Fibroblast of gingiva (primary cell): ENCODE measurements around the gene RUNX2.
A peak's percentile ranks its signal among the peaks of the same experiment; 100 is the strongest.

Experiments used
- DNase-seq: peaks from one replicate; pipeline ENCODE4 v3.0.0-alpha.2; 2011; ENCODE audit warnings: low read depth

RUNX2 gene

GRCh38 chr6:45518013-45518720 lies 190.0 kb downstream of the RUNX2 start:
- DNase-seq, result no peak

GRCh38 chr6:45521226-45521625 lies 193.1 kb downstream of the RUNX2 start:
- no peak for DNase-seq

GRCh38 chr6:45522486-45522885 lies 194.4 kb downstream of the RUNX2 start:
- DNase-seq, result no peak

- no peak for DNase-seq
These were observed 199.1 kb downstream of the RUNX2 start for GRCh38 chr6:45527210-45527609.

GRCh38 chr6:45531999-45532595 lies 204.0 kb downstream of the RUNX2 start:
- DNase-seq, result no peak

- DNase-seq, result peak; percentile 71
These were observed 204.6 kb downstream of the RUNX2 start for GRCh38 chr6:45532721-45533210.

- DNase-seq, result peak; percentile 34
These were observed 205.3 kb downstream of the RUNX2 start for GRCh38 chr6:45533386-45533785.

GRCh38 chr6:45535933-45536332 lies 207.8 kb downstream of the RUNX2 start:
- no peak for DNase-seq

GRCh38 chr6:45537539-45537938 lies 209.4 kb downstream of the RUNX2 start:
- peak; percentile 86 for DNase-seq

GRCh38 chr6:45538641-45539547 lies 210.8 kb downstream of the RUNX2 start:
- peak; percentile 90 for DNase-seq

- DNase-seq, result no peak
These were observed 212.3 kb downstream of the RUNX2 start for GRCh38 chr6:45540375-45540920.

- DNase-seq, result no peak
These were observed 213.8 kb downstream of the RUNX2 start for GRCh38 chr6:45541934-45542333.

- DNase-seq, result peak; percentile 52
These were observed 215.4 kb downstream of the RUNX2 start for GRCh38 chr6:45543298-45544235.

GRCh38 chr6:45545416-45545815 lies 217.3 kb downstream of the RUNX2 start:
- DNase-seq, result no peak

- peak; percentile 35 for DNase-seq
These were observed 220.8 kb downstream of the RUNX2 start for GRCh38 chr6:45548657-45549515.

GRCh38 chr6:45552536-45552935 lies 224.4 kb downstream of the RUNX2 start:
- no peak for DNase-seq

- DNase-seq, result no peak
These were observed 225.7 kb downstream of the RUNX2 start for GRCh38 chr6:45553730-45554344.

- no peak for DNase-seq
These were observed 226.5 kb downstream of the RUNX2 start for GRCh38 chr6:45554591-45554990.

- peak; percentile 94 for DNase-seq
These were observed 228.0 kb downstream of the RUNX2 start for GRCh38 chr6:45555981-45556771.
